ENCODE results near the gene TAT. TPM values are rescaled to one million over a fixed set of nuclear protein-coding genes. Genes with fewer than 3 reads are reported as not detected.
A peak's percentile ranks its signal among the peaks of the same experiment; 100 is the strongest.
"Not testable (repeated sequence)": the region's sequence is repeated elsewhere in the genome, so short reads cannot be mapped to it uniquely, and the experiment has no call there.

TAT gene
- not detected in 2 replicates for total RNA-seq
- polyA plus RNA-seq (2012) = not detected

- no peak for DNase-seq (ENCODE audit: low read depth)
Observed at GRCh38 chr16:71576971-71577370, at the start of gene TAT. Gene TAT, minus strand, starts transcription at chr16:71577092. Its CDS starts 677 bp downstream, at chr16:71576415.

- DNase-seq (ENCODE audit: low read depth) = no peak
Observed at GRCh38 chr16:71626018-71626857, 49.3 kb upstream of the TAT start, which contains the start of gene MARVELD3. Gene MARVELD3, plus strand, starts transcription at chr16:71626184. Its CDS starts 46 bp downstream, at chr16:71626230.

- DNase-seq (ENCODE audit: low read depth) = no peak
Observed at GRCh38 chr16:71625113-71625850, 48.4 kb upstream of the TAT start.

GRCh38 chr16:71623597-71623996 lies 46.7 kb upstream of the TAT start:
- DNase-seq (ENCODE audit: low read depth) = no peak

GRCh38 chr16:71622088-71622487 lies 45.2 kb upstream of the TAT start:
- DNase-seq (ENCODE audit: low read depth) = no peak

GRCh38 chr16:71618429-71618828 lies 41.5 kb upstream of the TAT start:
- DNase-seq (ENCODE audit: low read depth) = no peak

- not testable (repeated sequence) for DNase-seq (ENCODE audit: low read depth)
Observed at GRCh38 chr16:71614956-71615355, 38.1 kb upstream of the TAT start.

GRCh38 chr16:71610936-71611871 lies 34.3 kb upstream of the TAT start:
- peak; percentile 68 for DNase-seq (ENCODE audit: low read depth)

GRCh38 chr16:71610447-71610846 lies 33.6 kb upstream of the TAT start:
- peak; percentile 7 for DNase-seq (ENCODE audit: low read depth)

- DNase-seq (ENCODE audit: low read depth) = no peak
Observed at GRCh38 chr16:71609066-71609465, 32.2 kb upstream of the TAT start.

- DNase-seq (ENCODE audit: low read depth) = no peak
Observed at GRCh38 chr16:71600822-71601221, 23.9 kb upstream of the TAT start.

GRCh38 chr16:71598426-71598825 lies 21.5 kb upstream of the TAT start:
- DNase-seq (ENCODE audit: low read depth) = not testable (repeated sequence)

- DNase-seq (ENCODE audit: low read depth) = not testable (repeated sequence)
Observed at GRCh38 chr16:71595340-71595826, 18.5 kb upstream of the TAT start.

GRCh38 chr16:71594000-71594646 lies 17.2 kb upstream of the TAT start:
- no peak for DNase-seq (ENCODE audit: low read depth)

- DNase-seq (ENCODE audit: low read depth) = no peak
Observed at GRCh38 chr16:71593048-71593999, 16.4 kb upstream of the TAT start.

- no peak for DNase-seq (ENCODE audit: low read depth)
Observed at GRCh38 chr16:71591917-71592316, 15.0 kb upstream of the TAT start.

GRCh38 chr16:71590584-71590983 lies 13.7 kb upstream of the TAT start:
- no peak for DNase-seq (ENCODE audit: low read depth)

- not testable (repeated sequence) for DNase-seq (ENCODE audit: low read depth)
Observed at GRCh38 chr16:71590071-71590470, 13.2 kb upstream of the TAT start.

GRCh38 chr16:71589334-71589733 lies 12.4 kb upstream of the TAT start:
- DNase-seq (ENCODE audit: low read depth) = not testable (repeated sequence)

Measured in myocyte (in vitro differentiated cells).